Testis (tissue), 2 donors: ENCODE measurements around the gene CNST.

Experiments used
- CTCF ChIP-seq, 3 experiments: fragments of 450-650 bp in 2 of 3; fragments of 200-600 bp in 1 of 3; sonication (generic) in 1 of 3; IDR thresholded peaks; one replicate each; pipeline ENCODE4 v1.5.1; 2016 to 2019; ENCODE audit warnings: antibody characterized with exemption in 3 of 3, mild to moderate bottlenecking in 2 of 3, moderate library complexity in 1 of 3
- POLR2A ChIP-seq: fragments of 450-650 bp; IDR thresholded peaks from one replicate; pipeline ENCODE4 v1.6.1; 2017; ENCODE audit warnings: antibody characterized with exemption, mild to moderate bottlenecking, moderate library complexity

- TF ChIP-seq CTCF (IDR thresholded peaks at IDR 0.05): no peak
- TF ChIP-seq POLR2A: no peak
These were observed 28.4 kb upstream of the CNST start for GRCh38 chr1:246537887-246538286.
